Neural crest cell (in vitro differentiated cells): Measurements from ENCODE around the gene VEGFB. TPM values are rescaled to one million over a fixed set of nuclear protein-coding genes. Genes with fewer than 3 reads are reported as not detected.

Source experiments
- DNase-seq: peaks from one replicate; pipeline ENCODE4 v3.0.0; 2021; ENCODE audit warnings: low read depth, mixed read lengths, low spot score
- H3K27ac Mint-ChIP-seq: one replicate; pipeline ENCODE4 v1.8.0; 2021; ENCODE audit warnings: mild to moderate bottlenecking, mixed read lengths; ENCODE audit not compliant: unreplicated experiment
- H3K27me3 Mint-ChIP-seq: 2 replicates; pipeline ENCODE4 v1.8.0; 2021; ENCODE audit warnings: low read depth, mild to moderate bottlenecking, mixed read lengths
- H3K36me3 Mint-ChIP-seq: 2 replicates; pipeline ENCODE4 v1.8.0; 2021; ENCODE audit warnings: low read depth, mild to moderate bottlenecking, mixed read lengths
- H3K4me1 Mint-ChIP-seq: 2 replicates; pipeline ENCODE4 v1.8.0; 2021; ENCODE audit warnings: mixed read lengths
- H3K4me3 Mint-ChIP-seq: one replicate; pipeline ENCODE4 v1.8.0; 2021; ENCODE audit warnings: mild to moderate bottlenecking, mixed read lengths
- H3K9me3 Mint-ChIP-seq: 2 replicates; pipeline ENCODE4 v1.8.0; 2021; ENCODE audit warnings: mixed read lengths
- total RNA-seq: library from RNA; stranded (reverse); gene quantifications from 2 replicates; pipeline ENCODE4 v1.2.1, GENCODE V29; 2021
- TF ChIP-seq, protein P1 (sequence below): fragments of 200-600 bp; sonication (generic); conservative IDR thresholded peaks from 2 replicates; pipeline ENCODE4 v1.5.0; 2021; ENCODE audit warnings: antibody characterized with exemption, mild to moderate bottlenecking

Gene VEGFB
- total RNA-seq, 1 donor from 2014 or later = 62.7 TPM

DNA sequence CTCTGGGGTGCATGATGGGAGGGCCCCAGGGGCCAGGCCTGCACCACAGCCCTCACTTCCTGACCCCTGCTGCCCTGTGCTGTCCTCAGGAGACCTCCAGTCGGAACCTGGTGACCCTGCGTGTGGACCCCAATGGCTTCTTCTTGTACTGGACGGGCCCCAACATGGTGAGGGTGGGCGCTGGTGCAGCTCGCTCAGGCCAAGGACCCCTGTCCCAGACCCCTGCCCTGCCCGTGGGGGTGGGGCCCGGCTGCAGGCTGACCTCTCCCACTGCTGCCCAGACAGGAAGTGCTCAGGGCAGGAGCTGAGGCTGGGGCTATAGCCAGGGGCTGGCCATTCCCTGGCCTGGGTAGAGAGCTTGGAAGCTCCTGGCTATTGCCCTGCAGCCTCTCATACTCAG is 19.9 kb downstream of the VEGFB start:
- no peaks in the 10 kb centered on the region for H3K9me3 Mint-ChIP-seq
- DNase-seq = no peak
- no peaks in the 10 kb centered on the region for H3K27me3 Mint-ChIP-seq
- H3K4me1 Mint-ChIP-seq = peaks cover 22% of the 10 kb centered on the region
- H3K36me3 Mint-ChIP-seq = peaks cover 4% of the 10 kb centered on the region
- H3K27ac Mint-ChIP-seq = no peak overlapping the region
- TF ChIP-seq, protein P1, sequence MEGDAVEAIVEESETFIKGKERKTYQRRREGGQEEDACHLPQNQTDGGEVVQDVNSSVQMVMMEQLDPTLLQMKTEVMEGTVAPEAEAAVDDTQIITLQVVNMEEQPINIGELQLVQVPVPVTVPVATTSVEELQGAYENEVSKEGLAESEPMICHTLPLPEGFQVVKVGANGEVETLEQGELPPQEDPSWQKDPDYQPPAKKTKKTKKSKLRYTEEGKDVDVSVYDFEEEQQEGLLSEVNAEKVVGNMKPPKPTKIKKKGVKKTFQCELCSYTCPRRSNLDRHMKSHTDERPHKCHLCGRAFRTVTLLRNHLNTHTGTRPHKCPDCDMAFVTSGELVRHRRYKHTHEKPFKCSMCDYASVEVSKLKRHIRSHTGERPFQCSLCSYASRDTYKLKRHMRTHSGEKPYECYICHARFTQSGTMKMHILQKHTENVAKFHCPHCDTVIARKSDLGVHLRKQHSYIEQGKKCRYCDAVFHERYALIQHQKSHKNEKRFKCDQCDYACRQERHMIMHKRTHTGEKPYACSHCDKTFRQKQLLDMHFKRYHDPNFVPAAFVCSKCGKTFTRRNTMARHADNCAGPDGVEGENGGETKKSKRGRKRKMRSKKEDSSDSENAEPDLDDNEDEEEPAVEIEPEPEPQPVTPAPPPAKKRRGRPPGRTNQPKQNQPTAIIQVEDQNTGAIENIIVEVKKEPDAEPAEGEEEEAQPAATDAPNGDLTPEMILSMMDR = no peak
- H3K4me3 Mint-ChIP-seq = no peak overlapping the region

DNA sequence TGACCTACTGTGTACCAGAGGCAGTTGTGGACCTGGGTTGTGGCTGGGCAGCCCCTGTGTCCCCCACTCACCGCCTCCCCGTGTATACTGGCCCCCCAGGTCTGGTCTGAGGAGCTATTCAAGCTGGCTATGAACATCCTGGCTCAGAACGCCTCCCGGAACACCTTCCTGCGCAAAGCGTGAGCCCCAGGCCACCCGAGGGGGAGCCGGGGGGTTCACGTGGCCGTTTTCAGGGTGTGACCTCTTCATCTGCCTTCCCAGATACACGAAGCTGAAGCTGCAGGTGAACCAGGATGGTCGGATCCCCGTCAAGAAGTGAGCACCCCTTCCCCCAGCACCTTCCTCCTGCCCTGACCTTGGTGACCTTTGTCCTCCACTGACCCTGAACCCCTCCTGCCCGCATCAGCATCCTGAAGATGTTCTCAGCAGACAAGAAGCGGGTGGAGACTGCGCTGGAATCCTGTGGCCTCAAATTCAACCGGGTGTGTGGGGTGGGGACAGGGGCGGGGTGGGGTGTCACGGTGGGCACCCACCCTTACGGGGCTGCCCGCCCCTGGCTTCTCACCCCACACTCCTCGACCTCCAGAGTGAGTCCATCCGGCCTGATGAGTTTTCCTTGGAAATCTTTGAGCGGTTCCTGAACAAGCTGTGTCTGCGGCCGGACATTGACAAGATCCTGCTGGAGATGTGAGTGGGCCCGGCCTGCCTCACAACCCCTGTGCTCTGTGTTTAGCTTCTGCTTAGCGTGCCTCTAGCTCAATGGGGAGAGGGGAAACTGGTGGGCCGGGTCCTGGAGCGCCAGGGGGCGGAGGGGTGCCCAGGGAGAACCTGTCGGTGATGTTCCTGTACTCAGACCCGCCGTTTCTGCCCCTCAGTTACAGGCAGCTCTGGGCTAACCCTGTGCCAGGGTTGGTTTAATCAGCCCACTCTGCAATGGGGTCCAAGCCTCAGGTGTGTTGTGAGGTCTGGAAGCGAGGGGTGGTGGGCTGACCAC is 21.0 kb downstream of the VEGFB start:
- H3K27me3 Mint-ChIP-seq = no peaks in the 10 kb centered on the region
- H3K27ac Mint-ChIP-seq = peak overlapping the region; percentile 19
- H3K36me3 Mint-ChIP-seq = peaks cover 13% of the 10 kb centered on the region
- no peak for DNase-seq
- TF ChIP-seq, protein P1 = no peak
- no peaks in the 10 kb centered on the region for H3K9me3 Mint-ChIP-seq
- H3K4me3 Mint-ChIP-seq = peak overlapping the region; percentile 27
- peaks cover 23% of the 10 kb centered on the region for H3K4me1 Mint-ChIP-seq

DNA sequence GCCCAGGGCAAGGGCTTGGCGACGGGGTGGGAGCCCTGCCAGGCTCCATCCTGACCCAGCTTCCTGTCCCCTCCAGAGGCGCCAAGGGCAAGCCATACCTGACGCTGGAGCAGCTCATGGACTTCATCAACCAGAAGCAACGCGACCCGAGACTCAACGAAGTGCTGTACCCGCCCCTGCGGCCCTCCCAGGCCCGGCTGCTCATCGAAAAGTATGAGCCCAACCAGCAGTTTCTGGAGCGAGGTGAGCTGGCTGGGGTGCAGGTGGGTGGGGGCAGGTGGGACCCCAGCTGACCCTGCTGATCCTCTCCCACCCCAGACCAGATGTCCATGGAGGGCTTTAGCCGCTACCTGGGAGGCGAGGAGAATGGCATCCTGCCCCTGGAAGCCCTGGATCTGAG is 21.9 kb downstream of the VEGFB start:
- no peak for DNase-seq
- Mint-ChIP-seq H3K9me3 (no peaks in the 10 kb centered on the region), H3K4me3 (no peak overlapping the region), H3K4me1 (peaks cover 23% of the 10 kb centered on the region), H3K36me3 (peaks cover 13% of the 10 kb centered on the region), H3K27me3 (no peaks in the 10 kb centered on the region), H3K27ac (no peak overlapping the region)
- TF ChIP-seq, protein P1 = no peak

DNA sequence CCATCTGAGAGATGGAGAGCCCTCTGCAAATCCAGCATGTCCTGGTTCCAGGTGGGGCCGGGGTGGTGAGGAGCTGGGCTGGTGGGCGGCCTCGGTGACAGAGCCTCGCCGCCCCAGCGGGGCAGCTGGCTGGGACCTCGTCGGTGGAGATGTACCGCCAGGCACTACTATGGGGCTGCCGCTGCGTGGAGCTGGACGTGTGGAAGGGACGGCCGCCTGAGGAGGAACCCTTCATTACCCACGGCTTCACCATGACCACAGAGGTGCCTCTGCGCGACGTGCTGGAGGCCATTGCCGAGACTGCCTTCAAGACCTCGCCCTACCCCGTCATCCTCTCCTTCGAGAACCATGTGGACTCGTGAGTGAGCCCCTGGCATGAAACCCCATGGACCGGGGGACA is 24.0 kb downstream of the VEGFB start:
- TF ChIP-seq, protein P1 = no peak
- H3K9me3 Mint-ChIP-seq = no peaks in the 10 kb centered on the region
- no peak overlapping the region for H3K27ac Mint-ChIP-seq
- peaks cover 18% of the 10 kb centered on the region for H3K4me1 Mint-ChIP-seq
- H3K27me3 Mint-ChIP-seq = no peaks in the 10 kb centered on the region
- H3K36me3 Mint-ChIP-seq = peaks cover 15% of the 10 kb centered on the region
- DNase-seq = no peak
- H3K4me3 Mint-ChIP-seq = no peak overlapping the region

DNA sequence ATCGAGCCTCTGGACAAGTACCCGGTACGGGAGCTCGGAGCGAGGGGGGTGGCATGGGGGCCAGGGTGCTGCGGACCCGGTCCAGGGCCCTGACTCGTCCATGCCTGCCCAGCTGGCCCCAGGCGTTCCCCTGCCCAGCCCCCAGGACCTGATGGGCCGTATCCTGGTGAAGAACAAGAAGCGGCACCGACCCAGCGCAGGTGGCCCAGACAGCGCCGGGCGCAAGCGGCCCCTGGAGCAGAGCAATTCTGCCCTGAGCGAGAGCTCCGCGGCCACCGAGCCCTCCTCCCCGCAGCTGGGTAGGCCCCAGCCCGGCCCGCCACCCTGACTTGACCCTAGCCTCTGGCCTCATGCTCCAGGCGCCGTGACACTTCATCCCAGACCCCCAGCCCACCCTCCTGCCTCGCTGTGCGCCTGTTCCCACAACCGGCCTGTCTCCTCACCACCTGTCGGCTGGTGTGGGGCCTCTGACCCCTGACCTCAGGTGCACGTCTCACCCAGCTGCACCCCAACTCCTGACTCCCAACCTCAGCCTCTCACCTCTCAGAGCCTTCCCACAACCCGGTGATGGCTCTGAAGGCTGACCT is 24.7 kb downstream of the VEGFB start:
- no peak for DNase-seq
- Mint-ChIP-seq H3K4me1 (peaks cover 15% of the 10 kb centered on the region), H3K27ac (no peak overlapping the region), H3K4me3 (peak overlapping the region; percentile 51), H3K9me3 (no peaks in the 10 kb centered on the region), H3K36me3 (peaks cover 15% of the 10 kb centered on the region), H3K27me3 (no peaks in the 10 kb centered on the region)
- TF ChIP-seq, protein P1 = no peak
